A673 (cell line): ENCODE results near the gene ANKLE1. TPM values are rescaled to one million over a fixed set of nuclear protein-coding genes. Genes with fewer than 3 reads are reported as not detected.

Experiments
- BruUV-seq: library from RNA; stranded (reverse); fragments of 400-500 nt; replicated peaks from 2 replicates; lab custom pipeline; 2021; lab: Mats Ljungman, UMichigan
- CTCF ChIA-PET: fragments of 300-600 bp; sonication (Branson Sonifier 250); formaldehyde crosslinking; loops from one replicate; lab custom pipeline; 2022; ENCODE audit warnings: antibody characterized with exemption; lab: Charles Lee
- POLR2A ChIA-PET: fragments of 300-600 bp; sonication (Branson Sonifier 250); formaldehyde crosslinking; loops from one replicate; lab custom pipeline; 2022; ENCODE audit warnings: antibody characterized with exemption; ENCODE audit not compliant: low non-redundant PET; lab: Charles Lee
- DNase-seq: peaks from one replicate; pipeline ENCODE4 v3.0.0-alpha.2; 2015; ENCODE audit warnings: low spot score
- H3K27ac ChIP-seq: fragments of 200-600 bp; sonication (generic); 2 replicates; pipeline ENCODE4 v1.5.1; 2016; ENCODE audit warnings: mixed run types, low read depth, mild to moderate bottlenecking, mixed read lengths, antibody characterized with exemption, low read length; ENCODE audit not compliant: poor library complexity, severe bottlenecking
- H3K27me3 ChIP-seq: fragments of 200-600 bp; sonication (generic); replicated peaks from 2 replicates; pipeline ENCODE4 v1.6.1; 2017; ENCODE audit warnings: mixed run types, low read depth, mild to moderate bottlenecking, mixed read lengths, antibody characterized with exemption, low read length; ENCODE audit not compliant: insufficient read depth, poor library complexity
- H3K36me3 ChIP-seq: fragments of 200-600 bp; sonication (generic); 2 replicates; pipeline ENCODE4 v1.6.1; 2016; ENCODE audit warnings: mixed run types, mild to moderate bottlenecking, mixed read lengths, antibody characterized with exemption, low read length; ENCODE audit not compliant: insufficient read depth, poor library complexity, severe bottlenecking
- H3K4me1 ChIP-seq: fragments of 200-600 bp; sonication (generic); 2 replicates; pipeline ENCODE4 v1.6.1; 2017; ENCODE audit warnings: mixed run types, mild to moderate bottlenecking, mixed read lengths, antibody characterized with exemption, low read length; ENCODE audit not compliant: insufficient read depth, poor library complexity, severe bottlenecking
- H3K4me3 ChIP-seq: fragments of 200-600 bp; sonication (generic); 2 replicates; pipeline ENCODE4 v1.5.1; 2016; ENCODE audit warnings: low read depth, mixed run types, mild to moderate bottlenecking, mixed read lengths, low read length; ENCODE audit not compliant: poor library complexity, severe bottlenecking
- H3K9me3 ChIP-seq: fragments of 200-600 bp; sonication (generic); 2 replicates; pipeline ENCODE4 v1.6.1; 2016; ENCODE audit warnings: mixed run types, low read depth, mild to moderate bottlenecking, mixed read lengths, antibody characterized with exemption, low read length; ENCODE audit not compliant: poor library complexity, severe bottlenecking
- CTCF ChIP-seq: fragments of 300-800, 200-600 bp; sonication (generic); conservative IDR thresholded peaks from 2 replicates; pipeline ENCODE4 v1.5.1; 2017; ENCODE audit warnings: low read depth, mild to moderate bottlenecking, antibody characterized with exemption, low read length, moderate library complexity, mixed read lengths
- EZH2 ChIP-seq: fragments of 200-600 bp; sonication (generic); IDR thresholded peaks from 2 replicates; pipeline ENCODE4 v1.6.1; 2017; ENCODE audit warnings: borderline replicate concordance, low read depth, mild to moderate bottlenecking, mixed read lengths, antibody characterized with exemption, low read length; ENCODE audit not compliant: poor library complexity, severe bottlenecking
- intact Hi-C: fragments of 100-400 bp; cut with micrococcal nuclease; formaldehyde crosslinking; loops from one replicate; pipeline ENCODE4 v1.10.0; 2022; ENCODE audit not compliant: unreplicated experiment
- total RNA-seq: library from RNA; stranded (reverse); gene quantifications from 2 replicates; pipeline ENCODE4 v1.2.3, GENCODE V29; 2021

ANKLE1 gene
- total RNA-seq, 1 experiment from 2014 or later = 17.5 TPM

GRCh38 chr19:17302391-17303166, 20.9 kb downstream of the ANKLE1 start:
- intact Hi-C loops = no loop called here
- Histone ChIP-seq H3K4me1 (peaks cover 19% of the 10 kb centered on the region), H3K27ac (peak overlapping the region; percentile 85), H3K36me3 (peaks cover 6% of the 10 kb centered on the region), H3K27me3 (no peaks in the 10 kb centered on the region), H3K9me3 (no peaks in the 10 kb centered on the region), H3K4me3 (peak overlapping the region; percentile 86)
- DNase-seq = no peak
- ChIA-PET POLR2A (interaction anchor here (0.7 kb wide), 1 partner anchor 1166 kb away, joined by 4 read pairs; no protein-coding TSS in a partner anchor), CTCF (no interaction called here)
- TF ChIP-seq CTCF (no peak), EZH2 (no peak)
- BruUV-seq = no TSS peak

GRCh38 chr19:17303167-17303939, 21.7 kb downstream of the ANKLE1 start, which contains the start of gene ABHD8:
ABHD8 (minus strand) TSS chr19:17303425; CDS start chr19:17301616, 1,809 bp downstream.
- TF ChIP-seq EZH2 (no peak), CTCF (0 out of 2 replicates have a peak, but pooled peaks have one; percentile 34)
- ChIA-PET POLR2A (interaction anchor here (0.7 kb wide), 1 partner anchor 1165 kb away, joined by 4 read pairs; no protein-coding TSS in a partner anchor), CTCF (no interaction called here)
- DNase-seq = peak; percentile 96
- Histone ChIP-seq H3K4me3 (peak within 1 kb of the TSS; percentile 86), H3K36me3 (peaks cover 4% of the 10 kb centered on the region), H3K27ac (peak within 1 kb of the TSS; percentile 85), H3K9me3 (no peaks in the 10 kb centered on the region), H3K27me3 (no peaks in the 10 kb centered on the region), H3K4me1 (peaks cover 19% of the 10 kb centered on the region)
- intact Hi-C loops = no loop called here
- no TSS peak for BruUV-seq

GRCh38 chr19:17303940-17304267, 22.2 kb downstream of the ANKLE1 start:
- Histone ChIP-seq H3K27ac (peak overlapping the region; percentile 85), H3K4me1 (peaks cover 19% of the 10 kb centered on the region), H3K27me3 (no peaks in the 10 kb centered on the region), H3K9me3 (no peaks in the 10 kb centered on the region), H3K4me3 (peak overlapping the region; percentile 86), H3K36me3 (no peaks in the 10 kb centered on the region)
- no peak for DNase-seq
- TF ChIP-seq CTCF (no peak), EZH2 (no peak)
- CTCF ChIA-PET = no interaction called here
- POLR2A ChIA-PET = no interaction called here
- intact Hi-C loops = no loop called here
- BruUV-seq = no TSS peak
